HepG2 (cell line): ENCODE results near the gene IGLON5. TPM values are rescaled to one million over a fixed set of nuclear protein-coding genes. Genes with fewer than 3 reads are reported as not detected.

Experiments
- ATAC-seq: fragments of 200-7000 bp; cut with Tn5 transposase; 3 replicates; pipeline ENCODE4 v1.9.1; 2020; ENCODE audit warnings: mild to moderate bottlenecking, moderate library complexity
- BruUV-seq: library from RNA; stranded (reverse); fragments of 400-500 nt; replicated peaks from 2 replicates; lab custom pipeline; 2021; lab: Mats Ljungman, UMichigan
- CTCF ChIA-PET: fragments of 300-600 bp; formaldehyde crosslinking; extraction: SDS; loops from one replicate; lab custom pipeline; 2021; ENCODE audit warnings: low total read pairs, inconsistent platforms, low intra/inter-chr PET ratio; lab: Yijun Ruan, JAX
- POLR2A ChIA-PET: fragments of 350-600 bp; sonication (Branson Sonifier 250); formaldehyde crosslinking; loops from one replicate; lab custom pipeline; 2020; ENCODE audit warnings: antibody characterized with exemption, inconsistent platforms; lab: Yijun Ruan, JAX
- DNase-seq: peaks from one replicate; pipeline ENCODE4 v3.0.0-alpha.2; 2015; ENCODE audit warnings: low spot score
- FAIRE-seq: peaks from 3 replicates; lab custom pipeline; 2011; peaks lifted over from hg19 to GRCh38; lab: Jason Lieb, UNC
- H2AFZ ChIP-seq: one replicate; pipeline ENCODE4 v1.6.1; 2011; ENCODE audit warnings: low read length, inconsistent platforms
- H3K27ac ChIP-seq: fragments of 300-600 bp; 3 replicates; pipeline ENCODE4 v1.8.0; 2011; ENCODE audit warnings: mixed run types, mild to moderate bottlenecking, mixed read lengths, low read length, inconsistent platforms; ENCODE audit not compliant: insufficient read depth; ENCODE audit errors: extremely low read length
- H3K27me3 ChIP-seq, 2 experiments: fragments of 200-600 bp in 1 of 2; 2 replicates in 1 of 2; 3 replicates in 1 of 2; pipeline versions ENCODE4 v1.6.0 to v1.8.0; 2011; ENCODE audit warnings: low read length in 2 of 2, mild to moderate bottlenecking in 2 of 2, moderate library complexity in 2 of 2, inconsistent platforms in 1 of 2; ENCODE audit not compliant: insufficient read depth in 2 of 2, control insufficient read depth in 1 of 2
- H3K36me3 ChIP-seq, 2 experiments: fragments of 200-600 bp in 1 of 2; replicated peaks in 1 of 2; 2 replicates in 1 of 2; 3 replicates in 1 of 2; pipeline versions ENCODE4 v1.5.1 to v1.8.0; 2011; ENCODE audit warnings: low read length in 2 of 2, inconsistent platforms in 1 of 2; ENCODE audit not compliant: insufficient read depth in 2 of 2, control insufficient read depth in 1 of 2
- H3K4me1 ChIP-seq: 2 replicates; pipeline ENCODE4 v1.5.1; 2012; ENCODE audit warnings: low read length, inconsistent platforms; ENCODE audit not compliant: insufficient read depth
- H3K4me2 ChIP-seq: 2 replicates; pipeline ENCODE4 v1.6.0; 2011; ENCODE audit warnings: low read depth, low read length, inconsistent platforms
- H3K4me3 ChIP-seq, 3 experiments: fragments of 200-600 bp in 1 of 3; sonication (generic), shearing (Covaris generic) in 1 of 3; replicated peaks in 1 of 3; 2 replicates each; pipeline ENCODE4 v1.5.1; 2011 to 2016; ENCODE audit warnings: low read length in 3 of 3, inconsistent platforms in 2 of 3, low read depth in 2 of 3, mild to moderate bottlenecking in 2 of 3, control low read depth in 1 of 3, mixed read lengths in 1 of 3; ENCODE audit not compliant: insufficient read depth in 1 of 3
- H3K79me2 ChIP-seq: one replicate; pipeline ENCODE4 v1.6.1; 2011; ENCODE audit warnings: low read length, inconsistent platforms; ENCODE audit not compliant: insufficient read depth
- H3K9ac ChIP-seq: 2 replicates; pipeline ENCODE4 v1.6.0; 2011; ENCODE audit warnings: mild to moderate bottlenecking, low read depth, low read length, inconsistent platforms; ENCODE audit not compliant: insufficient read depth
- H3K9me3 ChIP-seq: 2 replicates; pipeline ENCODE4 v1.5.1; 2012; ENCODE audit warnings: mild to moderate bottlenecking, low read length
- H4K20me1 ChIP-seq: 2 replicates; pipeline ENCODE4 v1.6.0; 2011; ENCODE audit warnings: inconsistent platforms, mild to moderate bottlenecking, low read length, moderate library complexity; ENCODE audit not compliant: insufficient read depth
- CCAR2 ChIP-seq: fragments of 200-400 bp; formaldehyde crosslinking; optimal IDR thresholded peaks from 2 replicates; pipeline ENCODE3; 2018; ENCODE audit warnings: low read depth, mild to moderate bottlenecking, low read length, moderate library complexity
- CREBL2 ChIP-seq: sonication (generic); formaldehyde crosslinking; IDR thresholded peaks from 2 replicates; pipeline ENCODE4 v1.8.1; 2023; ENCODE audit warnings: missing genetic modification reagents, mild to moderate bottlenecking, borderline replicate concordance
- DRAP1 ChIP-seq: IDR thresholded peaks from 2 replicates; pipeline ENCODE4 v1.6.1; 2016; ENCODE audit warnings: missing genetic modification reagents, missing compliant biosample characterization
- HOXA9 ChIP-seq: sonication (generic); formaldehyde crosslinking; IDR thresholded peaks from 2 replicates; pipeline ENCODE4 v1.8.1; 2022; ENCODE audit warnings: missing genetic modification reagents, mild to moderate bottlenecking, moderate library complexity, borderline replicate concordance
- MNT ChIP-seq: fragments of 450-650 bp; IDR thresholded peaks from 2 replicates; pipeline ENCODE4 v1.6.1; 2016
- MZF1 ChIP-seq: sonication (generic); formaldehyde crosslinking; IDR thresholded peaks from 2 replicates; pipeline ENCODE4 v1.8.1; 2023; ENCODE audit warnings: mild to moderate bottlenecking, missing genetic modification reagents, borderline replicate concordance
- NR2F1 ChIP-seq, 2 experiments: fragments of 450-650 bp in 1 of 2; formaldehyde crosslinking in 1 of 2; IDR thresholded peaks; 2 replicates each; pipeline versions ENCODE4 v1.5.0 to v1.6.1; 2016 to 2020; ENCODE audit warnings: mild to moderate bottlenecking in 1 of 2, missing compliant biosample characterization in 1 of 2, missing genetic modification reagents in 1 of 2, moderate library complexity in 1 of 2
- SOX13 ChIP-seq, 3 experiments: fragments of 450-650 bp in 1 of 3; sonication (generic) in 1 of 3; formaldehyde crosslinking in 1 of 3; IDR thresholded peaks in 2 of 3; conservative IDR thresholded peaks in 1 of 3; 2 replicates each; pipeline versions ENCODE4 v1.5.0 to v1.6.1; 2016 to 2020; ENCODE audit warnings: antibody characterized with exemption in 1 of 3, mild to moderate bottlenecking in 1 of 3, missing compliant biosample characterization in 1 of 3, missing genetic modification reagents in 1 of 3, moderate library complexity in 1 of 3
- STAG1 ChIP-seq: sonication (generic); formaldehyde crosslinking; IDR thresholded peaks from 2 replicates; pipeline ENCODE4 v1.4.0; 2020; ENCODE audit warnings: missing genetic modification reagents
- U2AF1 ChIP-seq: fragments of 200-400 bp; formaldehyde crosslinking; optimal IDR thresholded peaks from 2 replicates; pipeline ENCODE3; 2017; ENCODE audit warnings: mild to moderate bottlenecking, low read depth, low read length
- ZBTB42 ChIP-seq: sonication (generic); formaldehyde crosslinking; IDR thresholded peaks from 2 replicates; pipeline ENCODE4 v1.5.0; 2020; ENCODE audit warnings: mild to moderate bottlenecking, missing genetic modification reagents
- ZNF768 ChIP-seq: sonication (generic); formaldehyde crosslinking; IDR thresholded peaks from 2 replicates; pipeline ENCODE4 v1.4.0; 2020; ENCODE audit warnings: missing genetic modification reagents
- WGBS: methylation state at CpG from one replicate; pipeline ENCODE4 v1.1.6; 2017; ENCODE audit warnings: low lambda C conversion rate; 5-methylcytosine and 5-hydroxymethylcytosine counted together
- in situ Hi-C: cut with HindIII; loops from 2 replicates; pipeline ENCODE4 v1.10.0; 2017; ENCODE audit warnings: low pct_unique_long_range_greater_than_20kb; ENCODE audit not compliant: extremely low pct_ligation_motif_present
- intact Hi-C: fragments of 100-400 bp; cut with micrococcal nuclease; formaldehyde crosslinking; loops from one replicate; pipeline ENCODE4 v1.10.0; 2022; ENCODE audit not compliant: unreplicated experiment
- polyA plus RNA-seq, 8 experiments: library from polyadenylated mRNA; depleted of rRNA in 3 of 8; stranded (reverse) in 7 of 8; unstranded in 1 of 8; fragments of >200 nt; fragmentation: Illumina TruSeq in 4 of 8; extraction: Trizol in 4 of 8; gene quantifications; 2 replicates each; pipeline versions ENCODE4 v1.2.1 to v1.2.3, GENCODE V29; 2011 to 2016; ENCODE audit warnings: low read depth in 4 of 8, missing spikeins in 1 of 8, mixed read lengths in 1 of 8; ENCODE audit not compliant: insufficient read depth in 1 of 8
- total RNA-seq, 5 experiments: library from RNA; depleted of rRNA; stranded (reverse); fragments of >200 nt; fragmentation: Illumina TruSeq; extraction: Trizol; gene quantifications; 2 replicates each; pipeline ENCODE4 v1.2.3, GENCODE V29; 2016; ENCODE audit warnings: low read depth in 1 of 5

The IGLON5 gene
- total and polyA plus RNA-seq, 2 of the 13 experiments (the other 11 are each of a cell fraction or from before 2014, with no cell fraction given) = 0.04 to 5.7 TPM

- FAIRE-seq (no peak), ATAC-seq (no peak), DNase-seq (no peak)
- Histone ChIP-seq H3K4me1 (no peaks in the 10 kb centered on the region), H2AFZ (no peak overlapping the region), H3K27me3 (peaks cover 0 to 17% of the 10 kb centered on the region in 2 experiments; a peak in 3 of 5 replicates), H3K9me3 (no peaks in the 10 kb centered on the region), H4K20me1 (no peaks in the 10 kb centered on the region), H3K36me3 (no peaks in the 10 kb centered on the region), H3K79me2 (no peaks in the 10 kb centered on the region), H3K4me2 (no peak overlapping the region), H3K9ac (no peak overlapping the region), H3K27ac (no peak overlapping the region), H3K4me3 (no peak overlapping the region)
- no TSS peak for BruUV-seq
- TF ChIP-seq U2AF1 (no peak), MZF1 (CRISPR knock-in tag) (no peak), SOX13 (IDR thresholded peaks at IDR 0.05) (no peak), SOX13 (CRISPR knock-in tag; conservative IDR thresholded peaks at IDR 0.05 in 1 of 2, IDR thresholded peaks at IDR 0.05 in 1 of 2) (no peak), MNT (peak; percentile 91), ZNF768 (CRISPR knock-in tag) (no peak)
- intact Hi-C loops = no loop called here
- WGBS = 0% methylated on average over 1 of the region's 1 CpG
- CTCF ChIA-PET = no interaction called here
- POLR2A ChIA-PET = no interaction called here
- in situ Hi-C loops = loop anchor here (25.0 kb wide), 1 partner anchor 348 kb away; the partner anchor contains the start of genes SIGLEC14 and SIGLEC5
Observed at GRCh38 chr19:51289635-51290034, 21.8 kb upstream of the IGLON5 start.

GRCh38 chr19:51292971-51293370 is 18.5 kb upstream of the IGLON5 start:
- in situ Hi-C loops = loop anchor here (25.0 kb wide), 1 partner anchor 344 kb away; the partner anchor contains the start of genes SIGLEC14 and SIGLEC5
- Histone ChIP-seq H3K9me3 (no peaks in the 10 kb centered on the region), H3K4me2 (no peak overlapping the region), H3K79me2 (no peaks in the 10 kb centered on the region), H3K27me3 (peaks cover 5 to 50% of the 10 kb centered on the region in 2 experiments; a peak in 4 of 5 replicates), H3K4me1 (no peaks in the 10 kb centered on the region), H3K9ac (no peak overlapping the region), H4K20me1 (no peaks in the 10 kb centered on the region), H3K27ac (no peak overlapping the region), H2AFZ (no peak overlapping the region), H3K4me3 (no peak overlapping the region), H3K36me3 (no peaks in the 10 kb centered on the region)
- 5% methylated on average over 11 of the region's 11 CpGs for WGBS
- ATAC-seq = 0 out of 3 replicates have a peak, but pooled peaks have one; percentile 18
- intact Hi-C loops = no loop called here
- BruUV-seq = no TSS peak
- POLR2A ChIA-PET = no interaction called here
- CTCF ChIA-PET = no interaction called here
- no peak for DNase-seq
- no peak for FAIRE-seq
- TF ChIP-seq DRAP1 (CRISPR knock-in tag) (no peak), CCAR2 (no peak), STAG1 (CRISPR knock-in tag) (peak; percentile 30), HOXA9 (CRISPR knock-in tag) (no peak), NR2F1 (CRISPR knock-in tag; IDR thresholded peaks at IDR 0.05) (no peak), CREBL2 (CRISPR knock-in tag) (no peak), ZBTB42 (CRISPR knock-in tag) (no peak)
